Renal pelvis (tissue), 4 donors: ENCODE measurements around the gene FCRL6. TPM values are rescaled to one million over a fixed set of nuclear protein-coding genes. Genes with fewer than 3 reads are reported as not detected.

ENCODE experiments used
- DNase-seq: peaks from one replicate; pipeline ENCODE4 v3.0.0-alpha.2; 2013
- polyA plus RNA-seq, 3 donors: library from polyadenylated mRNA; unstranded; fragments of 120-200 nt; gene quantifications; one replicate each; pipeline ENCODE4 v1.2.1, GENCODE V29; 2013; ENCODE audit not compliant: insufficient read length in 3 of 3

The FCRL6 gene
- polyA plus RNA-seq, 3 donors: 0.33 to 0.67 (median 0.48) TPM

GRCh38 chr1:159862557-159862956, 60.4 kb downstream of the FCRL6 start, which contains the start of gene VSIG8:
TSS of gene VSIG8 (minus strand) at chr1:159862657. CDS start at chr1:159862521, 136 bp downstream.
- no peak for DNase-seq

- DNase-seq: no peak
Observed at GRCh38 chr1:159864262-159864661, 62.1 kb downstream of the FCRL6 start.

Other genes starting within 250 kb of the FCRL6 start
- not detected for gene APCS, start 214.5 kb upstream of the FCRL6 start, polyA plus RNA-seq
- gene CRP, start 87.8 kb upstream of the FCRL6 start, polyA plus RNA-seq: not detected
- gene DUSP23, start 21.4 kb upstream of the FCRL6 start, polyA plus RNA-seq: 10 to 100 TPM; 32.4 to 37.4 (median 36.5) TPM
- 1 to 10 TPM in 1 of 3 donors, under 1 TPM in 2; 0.52 to 1.4 (median 0.61) TPM for gene SLAMF8, start 24.5 kb downstream of the FCRL6 start, polyA plus RNA-seq
- 1 to 10 TPM in 1 of 3 donors, under 1 TPM in 2; 0.43 to 2.6 (median 0.49) TPM for gene VSIG8, start 60.3 kb downstream of the FCRL6 start, polyA plus RNA-seq
- gene CFAP45, start 97.8 kb downstream of the FCRL6 start, polyA plus RNA-seq: 1 to 10 TPM; 3.7 to 4.7 (median 4.0) TPM
- 100 to 1,000 TPM; 113 to 144 (median 131) TPM for gene TAGLN2, start 123.1 kb downstream of the FCRL6 start, polyA plus RNA-seq
- gene IGSF9, start 143.3 kb downstream of the FCRL6 start, polyA plus RNA-seq: 10 to 100 TPM; 19.3 to 24.2 (median 19.5) TPM
- gene SLAMF9, start 151.9 kb downstream of the FCRL6 start, polyA plus RNA-seq: not detected
- gene PIGM, start 229.6 kb downstream of the FCRL6 start, polyA plus RNA-seq: 10 to 100 TPM in 2 of 3 donors, 1 to 10 TPM in 1; 9.6 to 14.0 (median 13.6) TPM